HG02798 (cell line): ENCODE data around the gene GPC6.

Experiments
- ATAC-seq: cut with Tn5 transposase; IDR thresholded peaks from one replicate; pipeline ENCODE4 v1.9.1; 2021; ENCODE audit warnings: mild to moderate bottlenecking; ENCODE audit not compliant: unreplicated experiment, poor library complexity

GPC6 gene

DNA sequence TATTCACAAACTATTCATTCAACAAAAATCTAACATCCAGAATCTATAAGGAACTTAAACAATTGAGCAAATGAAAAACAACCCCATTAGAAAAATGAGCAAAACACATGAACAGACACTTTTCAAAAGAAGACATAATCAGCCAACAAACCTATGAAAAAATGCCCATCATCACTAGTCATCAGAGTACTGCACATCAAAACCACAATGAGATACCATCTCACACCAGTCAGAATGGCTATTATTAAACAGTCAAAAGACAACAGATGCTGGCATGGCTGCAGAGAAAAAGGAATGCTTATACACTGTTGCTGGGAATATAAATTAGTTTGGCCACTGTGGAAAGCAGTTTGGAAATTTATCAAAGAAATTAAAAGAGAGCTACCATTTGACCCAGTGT, 487.6 kb downstream of the GPC6 start:
- no peak for ATAC-seq

DNA sequence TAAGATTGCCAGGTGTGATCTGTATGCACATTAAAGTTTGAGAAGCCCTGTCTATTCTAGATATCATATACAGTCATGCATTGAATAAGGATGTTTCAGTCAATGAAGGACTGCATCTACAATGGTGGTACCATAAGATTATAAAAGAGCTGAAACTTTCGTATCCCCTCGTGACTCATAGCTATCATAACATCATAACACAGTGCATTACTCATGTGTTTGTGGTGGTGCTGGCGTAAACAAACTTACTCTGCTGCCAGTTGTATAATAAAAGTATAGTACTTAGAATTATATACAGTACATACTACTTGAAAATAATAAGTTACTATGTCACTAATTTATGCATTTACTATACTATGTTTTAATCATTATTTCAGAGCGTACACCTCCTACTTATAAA, 489.3 kb downstream of the GPC6 start:
- ATAC-seq, result no peak

DNA sequence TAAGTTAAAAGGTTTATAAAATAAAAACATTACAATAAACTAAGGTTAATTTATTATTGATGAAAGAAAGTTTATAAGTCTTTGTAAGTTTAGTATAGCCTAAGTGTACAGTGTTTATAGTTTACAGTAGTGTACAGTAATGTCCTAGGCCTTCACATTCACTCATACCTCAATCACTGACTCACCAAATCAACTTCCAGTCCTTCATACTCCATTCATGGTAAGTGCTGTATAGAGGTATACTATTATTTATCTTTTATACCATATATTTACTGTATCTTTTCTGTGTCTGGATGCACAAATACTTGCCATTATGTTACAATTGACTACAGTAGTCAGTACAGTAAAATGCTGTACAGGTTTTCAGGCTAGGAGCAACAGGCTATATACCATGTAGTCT, 490.0 kb downstream of the GPC6 start:
- ATAC-seq, result no peak

DNA sequence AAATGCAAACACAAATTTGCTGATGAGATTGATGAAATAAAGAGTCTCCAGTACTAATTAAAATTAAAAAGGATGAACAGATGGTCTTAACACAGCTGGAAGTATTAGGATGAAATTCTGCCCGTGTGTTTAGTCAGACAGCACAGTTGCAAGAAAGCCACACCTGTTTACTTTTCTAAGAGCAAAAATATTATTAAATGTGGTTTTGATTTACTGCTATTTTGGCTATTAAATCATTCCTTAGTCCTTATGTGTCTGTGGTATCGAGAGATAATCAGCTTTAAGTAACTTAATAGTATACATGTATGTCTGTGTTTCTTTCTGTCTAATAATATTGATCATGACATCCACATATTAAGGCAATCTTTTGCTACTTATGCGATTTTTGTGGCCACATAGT, 494.9 kb downstream of the GPC6 start:
- ATAC-seq, result no peak

DNA sequence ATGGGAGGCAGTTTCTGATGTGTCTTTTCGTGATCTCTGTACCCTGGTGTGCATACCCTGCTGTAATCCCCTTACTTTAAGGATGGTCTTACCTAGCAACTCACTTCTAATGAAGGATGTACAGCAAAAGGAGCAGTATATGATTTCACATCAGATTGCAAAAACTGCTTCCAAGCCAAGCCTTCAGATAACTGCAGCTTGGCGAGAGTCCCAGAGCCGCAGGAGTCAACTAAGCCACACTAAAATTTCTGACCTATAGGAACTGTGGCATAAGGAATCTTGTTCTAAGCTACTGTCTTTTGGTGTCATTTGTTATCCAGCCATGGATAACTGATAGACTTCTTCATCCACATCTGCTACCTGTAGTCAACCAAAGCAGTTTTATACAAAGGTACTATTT, 496.7 kb downstream of the GPC6 start:
- no peak for ATAC-seq

- no peak for ATAC-seq
These were observed 497.6 kb downstream of the GPC6 start for GRCh38 chr13:93724187-93724586.

DNA sequence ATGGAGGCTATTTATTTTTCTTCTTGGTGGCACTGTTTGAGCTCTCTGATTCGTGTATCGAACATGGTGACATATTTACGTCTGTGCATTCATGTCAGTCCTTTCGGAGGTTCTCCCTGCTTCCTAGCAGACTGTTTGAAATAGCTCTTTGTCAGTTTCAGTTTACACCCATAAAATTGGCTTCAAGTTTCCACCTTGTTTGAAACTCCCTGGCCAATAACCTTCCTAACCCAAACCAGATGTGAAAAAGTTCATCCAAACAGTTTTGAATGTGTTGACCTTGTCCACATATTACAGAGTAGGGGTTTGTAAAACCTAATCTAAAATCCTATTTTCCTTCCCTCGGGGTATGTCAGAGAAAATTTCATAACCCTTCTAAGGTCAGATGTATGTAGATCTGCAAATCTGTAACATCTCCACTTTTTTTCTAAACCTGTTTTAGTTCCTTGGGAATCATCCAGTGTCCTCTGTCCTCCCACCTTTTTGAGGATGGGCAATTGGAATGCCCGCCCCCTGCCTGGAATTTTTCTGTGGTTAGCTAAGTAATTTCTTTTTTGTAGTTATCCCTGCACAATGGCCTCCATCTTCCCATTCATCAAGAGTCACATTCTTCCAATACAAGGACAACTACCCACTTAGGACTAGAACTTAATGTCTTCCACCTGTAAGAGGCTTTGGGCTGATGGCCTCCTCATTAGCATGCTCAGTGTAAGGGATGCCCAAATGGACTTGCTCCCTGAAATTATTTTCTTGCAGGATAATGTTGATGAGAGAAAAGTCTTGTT, 499.8 kb downstream of the GPC6 start:
- no peak for ATAC-seq

- ATAC-seq, result no peak
These were observed 500.9 kb downstream of the GPC6 start for GRCh38 chr13:93727211-93728141.

DNA sequence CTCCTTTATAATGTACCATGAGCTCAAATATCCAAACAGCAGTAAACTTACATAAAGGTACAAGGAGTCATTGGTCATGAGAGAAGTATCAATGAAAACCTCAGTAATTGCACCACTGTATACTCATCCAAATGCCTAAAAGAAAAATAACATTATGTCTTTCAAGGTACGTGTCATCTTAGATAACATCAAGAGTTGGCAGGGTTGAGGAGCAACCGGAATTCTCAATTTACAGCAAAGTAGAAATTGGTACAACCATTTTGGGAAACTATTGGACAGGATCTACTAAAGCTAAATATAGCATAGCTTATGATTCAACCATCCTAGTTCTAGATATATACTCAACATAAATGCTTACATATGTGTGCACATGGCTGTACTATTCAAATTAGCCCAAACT, 502.8 kb downstream of the GPC6 start:
- ATAC-seq, result no peak

GRCh38 chr13:93730780-93731179, 504.2 kb downstream of the GPC6 start:
- no peak for ATAC-seq

- ATAC-seq, result no peak
These were observed 505.6 kb downstream of the GPC6 start for GRCh38 chr13:93732186-93732585.

DNA sequence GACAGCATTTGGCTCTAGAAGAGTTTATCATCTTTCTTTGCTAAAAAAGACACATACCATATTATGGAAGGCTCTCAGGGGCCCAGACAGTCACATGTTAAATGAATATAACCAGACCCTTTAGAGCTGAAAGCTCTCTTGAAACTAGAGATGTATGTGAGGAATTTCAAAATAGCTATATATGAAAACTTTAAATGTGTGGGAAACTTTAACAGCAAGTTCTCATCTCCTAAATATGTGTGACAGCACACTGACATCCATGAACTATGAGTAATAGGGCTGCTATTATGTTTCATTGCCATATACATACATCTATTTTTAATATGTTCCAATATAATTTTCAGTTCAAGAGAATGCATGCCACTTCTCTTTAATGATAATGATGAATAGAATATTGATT, 509.5 kb downstream of the GPC6 start:
- no peak for ATAC-seq

DNA sequence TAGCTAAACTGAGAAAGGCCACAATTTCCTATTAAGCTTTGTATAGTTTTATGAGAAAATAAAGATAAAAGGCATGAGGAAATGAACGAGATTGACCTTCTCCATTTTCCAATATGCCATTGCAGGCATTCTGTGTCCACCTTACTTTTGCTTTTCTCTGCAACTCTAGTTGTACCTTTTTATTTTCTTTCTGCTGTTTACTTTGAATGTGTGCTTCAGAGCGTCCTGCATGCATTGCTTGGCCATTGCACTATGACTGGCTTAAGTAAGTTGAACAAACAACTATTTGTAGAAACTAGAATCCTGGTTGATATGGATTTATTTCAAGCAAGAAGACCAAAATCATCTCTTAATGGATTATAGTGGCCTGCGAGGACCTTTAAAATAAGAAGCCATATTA, 510.3 kb downstream of the GPC6 start:
- ATAC-seq, result no peak

DNA sequence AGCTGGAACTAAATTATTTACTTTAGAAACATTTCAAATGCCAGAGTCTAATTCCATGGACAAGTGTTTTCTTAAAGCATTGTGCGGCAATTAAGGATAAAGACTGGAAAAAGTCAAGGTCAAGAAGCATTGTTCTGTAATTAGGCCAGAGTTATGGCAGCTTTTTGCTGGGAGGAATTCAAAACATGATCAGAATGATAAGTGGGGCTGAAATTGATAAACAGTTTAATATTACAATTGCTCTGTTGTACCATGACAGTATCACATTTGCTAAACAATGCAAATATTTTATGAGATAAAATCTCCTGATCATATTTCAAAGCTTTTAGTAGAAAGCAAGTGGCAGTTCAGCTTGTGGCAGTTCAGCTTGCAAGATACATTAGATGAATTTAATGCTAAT, 513.7 kb downstream of the GPC6 start:
- no peak for ATAC-seq

DNA sequence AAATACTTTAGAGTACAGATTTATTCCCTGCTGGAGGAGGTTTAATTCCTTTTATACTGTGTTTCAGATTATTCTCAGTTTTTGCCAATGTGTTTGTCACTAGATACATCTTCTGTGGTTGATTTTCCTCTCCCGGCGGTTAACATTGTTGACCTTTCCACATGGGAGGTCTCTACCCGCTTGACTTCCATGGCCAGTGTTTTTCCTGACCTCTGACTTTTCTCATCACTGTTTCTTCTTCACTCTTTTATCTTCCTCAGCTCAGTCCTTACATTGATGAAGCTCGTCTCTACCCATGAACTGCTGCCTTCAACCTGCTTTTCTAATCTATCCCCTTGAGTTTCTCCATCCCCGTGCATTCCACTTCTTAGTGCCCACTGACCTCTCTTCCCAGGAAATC, 517.4 kb downstream of the GPC6 start:
- no peak for ATAC-seq

- no peak for ATAC-seq
These were observed 518.3 kb downstream of the GPC6 start for GRCh38 chr13:93744886-93745285.

- no peak for ATAC-seq
These were observed 519.3 kb downstream of the GPC6 start for GRCh38 chr13:93745884-93746283.

GRCh38 chr13:93746589-93746988, 520.0 kb downstream of the GPC6 start:
- no peak for ATAC-seq

DNA sequence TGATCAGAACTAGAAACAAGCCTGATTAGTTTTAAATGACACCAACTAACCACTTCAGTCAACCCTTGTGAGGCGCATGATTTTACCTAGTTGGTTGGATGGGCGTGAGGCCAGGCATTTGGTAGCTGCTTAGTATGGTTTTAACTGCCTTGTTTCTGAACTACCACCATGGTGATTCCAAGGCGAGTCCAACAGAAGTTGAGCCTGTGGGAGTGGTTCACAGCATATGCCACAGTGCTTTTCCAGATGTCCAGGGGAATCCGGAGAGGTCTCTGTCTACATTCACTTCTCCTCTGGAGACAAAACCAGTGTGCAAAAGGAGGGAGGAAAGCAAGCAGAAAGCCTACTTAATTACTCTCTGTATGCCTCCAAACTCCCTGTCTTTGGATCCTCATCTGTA, 524.1 kb downstream of the GPC6 start:
- ATAC-seq, result no peak

DNA sequence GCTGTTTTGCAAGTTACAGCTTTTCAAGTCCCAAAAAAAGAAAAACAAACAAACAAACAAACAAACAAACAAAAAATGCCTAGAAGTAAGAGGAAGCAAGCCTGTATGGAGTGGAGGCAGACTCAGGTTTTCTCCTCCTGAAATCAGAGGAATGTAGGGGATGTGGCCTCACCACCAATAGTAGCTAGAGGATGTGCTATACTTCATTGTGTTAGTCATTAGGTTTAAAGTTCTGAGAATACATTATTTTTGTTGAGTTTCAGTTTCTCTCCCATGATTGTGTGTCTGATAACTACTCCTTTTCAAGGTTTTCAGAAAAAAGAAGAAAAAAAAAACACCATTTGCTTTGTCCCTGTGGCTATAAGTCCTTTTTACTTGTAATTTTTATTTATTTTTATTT, 524.5 kb downstream of the GPC6 start:
- no peak for ATAC-seq

DNA sequence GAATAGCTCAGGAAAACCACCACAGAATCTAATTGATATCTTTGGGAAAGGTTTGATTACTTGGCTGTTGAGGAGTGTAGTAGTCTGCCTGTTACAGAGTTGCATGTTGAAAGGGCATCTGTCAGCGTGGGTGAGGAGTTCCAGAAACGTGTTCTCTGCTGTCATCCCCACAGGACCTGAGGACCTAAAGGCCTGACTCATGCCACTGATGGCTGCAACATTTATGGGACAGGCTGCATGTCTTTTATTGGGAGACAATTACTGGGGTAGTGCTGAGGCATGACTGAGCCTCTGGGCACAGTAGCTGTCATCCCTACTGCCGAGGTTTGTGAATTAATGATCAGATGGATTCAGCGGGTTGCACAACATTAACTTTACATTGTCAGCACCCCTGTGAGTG, 525.9 kb downstream of the GPC6 start:
- ATAC-seq, result no peak

DNA sequence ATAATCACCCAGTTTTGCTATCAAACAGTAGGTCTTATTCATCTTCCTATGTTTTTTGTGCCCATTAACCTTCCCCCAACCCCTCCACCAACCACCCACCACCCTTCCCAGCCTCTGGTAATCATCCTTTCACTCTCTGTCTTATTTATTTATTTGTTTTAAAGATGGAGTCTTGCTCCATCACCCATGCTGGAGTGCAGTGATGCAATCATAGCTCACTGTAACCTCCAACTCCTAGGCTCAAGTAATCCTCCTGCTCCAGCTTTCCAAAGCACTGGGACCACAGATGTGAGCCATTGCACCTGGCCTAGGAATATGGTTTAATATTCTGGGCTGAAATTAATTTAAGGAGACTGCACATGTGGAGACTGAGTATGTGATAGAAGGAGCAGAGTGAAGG, 527.0 kb downstream of the GPC6 start:
- ATAC-seq, result no peak
